ENCODE data around the gene FAXDC2.

DNA sequence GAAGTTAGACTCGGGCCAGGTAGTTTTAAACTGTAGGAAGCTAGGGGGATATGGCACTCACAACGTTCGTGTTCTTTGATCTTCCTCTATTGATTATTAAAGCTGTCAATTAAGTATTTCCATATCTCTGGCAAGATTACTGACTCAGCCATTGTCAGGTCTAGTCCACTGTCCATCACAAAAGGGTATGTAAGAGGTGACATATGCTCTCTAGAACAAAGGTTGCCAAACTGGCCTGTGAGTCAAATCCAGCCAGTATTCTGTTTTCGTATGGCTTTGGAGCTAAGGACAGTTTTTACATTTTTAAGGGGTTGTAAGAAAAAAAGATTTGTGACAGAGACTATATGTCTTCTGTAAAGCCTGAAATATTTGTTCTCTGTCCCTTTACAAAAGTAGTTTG is 44.2 kb downstream of the FAXDC2 start:
- TF ChIP-seq, protein P1, sequence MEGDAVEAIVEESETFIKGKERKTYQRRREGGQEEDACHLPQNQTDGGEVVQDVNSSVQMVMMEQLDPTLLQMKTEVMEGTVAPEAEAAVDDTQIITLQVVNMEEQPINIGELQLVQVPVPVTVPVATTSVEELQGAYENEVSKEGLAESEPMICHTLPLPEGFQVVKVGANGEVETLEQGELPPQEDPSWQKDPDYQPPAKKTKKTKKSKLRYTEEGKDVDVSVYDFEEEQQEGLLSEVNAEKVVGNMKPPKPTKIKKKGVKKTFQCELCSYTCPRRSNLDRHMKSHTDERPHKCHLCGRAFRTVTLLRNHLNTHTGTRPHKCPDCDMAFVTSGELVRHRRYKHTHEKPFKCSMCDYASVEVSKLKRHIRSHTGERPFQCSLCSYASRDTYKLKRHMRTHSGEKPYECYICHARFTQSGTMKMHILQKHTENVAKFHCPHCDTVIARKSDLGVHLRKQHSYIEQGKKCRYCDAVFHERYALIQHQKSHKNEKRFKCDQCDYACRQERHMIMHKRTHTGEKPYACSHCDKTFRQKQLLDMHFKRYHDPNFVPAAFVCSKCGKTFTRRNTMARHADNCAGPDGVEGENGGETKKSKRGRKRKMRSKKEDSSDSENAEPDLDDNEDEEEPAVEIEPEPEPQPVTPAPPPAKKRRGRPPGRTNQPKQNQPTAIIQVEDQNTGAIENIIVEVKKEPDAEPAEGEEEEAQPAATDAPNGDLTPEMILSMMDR (IDR thresholded peaks at IDR 0.05; ENCODE audit: insufficient read depth, low read length): no peak
- TF ChIP-seq SPI1 (IDR thresholded peaks at IDR 0.05; ENCODE audit: borderline replicate concordance, low read depth) (no peak), POLR2AphosphoS5 (IDR thresholded peaks at IDR 0.05; ENCODE audit: low read depth) (no peak), GABPA (IDR thresholded peaks at IDR 0.05; ENCODE audit: low read depth) (no peak)
- TF ChIP-seq, protein P2, sequence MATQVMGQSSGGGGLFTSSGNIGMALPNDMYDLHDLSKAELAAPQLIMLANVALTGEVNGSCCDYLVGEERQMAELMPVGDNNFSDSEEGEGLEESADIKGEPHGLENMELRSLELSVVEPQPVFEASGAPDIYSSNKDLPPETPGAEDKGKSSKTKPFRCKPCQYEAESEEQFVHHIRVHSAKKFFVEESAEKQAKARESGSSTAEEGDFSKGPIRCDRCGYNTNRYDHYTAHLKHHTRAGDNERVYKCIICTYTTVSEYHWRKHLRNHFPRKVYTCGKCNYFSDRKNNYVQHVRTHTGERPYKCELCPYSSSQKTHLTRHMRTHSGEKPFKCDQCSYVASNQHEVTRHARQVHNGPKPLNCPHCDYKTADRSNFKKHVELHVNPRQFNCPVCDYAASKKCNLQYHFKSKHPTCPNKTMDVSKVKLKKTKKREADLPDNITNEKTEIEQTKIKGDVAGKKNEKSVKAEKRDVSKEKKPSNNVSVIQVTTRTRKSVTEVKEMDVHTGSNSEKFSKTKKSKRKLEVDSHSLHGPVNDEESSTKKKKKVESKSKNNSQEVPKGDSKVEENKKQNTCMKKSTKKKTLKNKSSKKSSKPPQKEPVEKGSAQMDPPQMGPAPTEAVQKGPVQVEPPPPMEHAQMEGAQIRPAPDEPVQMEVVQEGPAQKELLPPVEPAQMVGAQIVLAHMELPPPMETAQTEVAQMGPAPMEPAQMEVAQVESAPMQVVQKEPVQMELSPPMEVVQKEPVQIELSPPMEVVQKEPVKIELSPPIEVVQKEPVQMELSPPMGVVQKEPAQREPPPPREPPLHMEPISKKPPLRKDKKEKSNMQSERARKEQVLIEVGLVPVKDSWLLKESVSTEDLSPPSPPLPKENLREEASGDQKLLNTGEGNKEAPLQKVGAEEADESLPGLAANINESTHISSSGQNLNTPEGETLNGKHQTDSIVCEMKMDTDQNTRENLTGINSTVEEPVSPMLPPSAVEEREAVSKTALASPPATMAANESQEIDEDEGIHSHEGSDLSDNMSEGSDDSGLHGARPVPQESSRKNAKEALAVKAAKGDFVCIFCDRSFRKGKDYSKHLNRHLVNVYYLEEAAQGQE (IDR thresholded peaks at IDR 0.05; ENCODE audit: insufficient replicate concordance, low read depth): no peak

Data from HL-60 (cell line).